Mammary epithelial cell (primary cell): ENCODE measurements around the gene MC1R.

Experiments used
- CTCF ChIP-seq, 2 donors: IDR thresholded peaks in 1 of 2; conservative IDR thresholded peaks in 1 of 2; 2 replicates each; pipeline ENCODE4 v1.5.1; 2011 to 2012; ENCODE audit warnings: inconsistent platforms in 2 of 2, low read length in 2 of 2, mild to moderate bottlenecking in 2 of 2, control low read depth in 1 of 2, low read depth in 1 of 2; ENCODE audit not compliant: insufficient read depth in 1 of 2; ENCODE audit errors: extremely low read depth in 1 of 2
- EZH2 ChIP-seq: IDR thresholded peaks from 2 replicates; pipeline ENCODE4 v1.6.1; 2012; ENCODE audit warnings: low read length, inconsistent platforms, borderline replicate concordance

- TF ChIP-seq CTCF (conservative IDR thresholded peaks at IDR 0.05 in 1 of 2, IDR thresholded peaks at IDR 0.05 in 1 of 2; ENCODE audit: extremely low read depth in 1 of 2, insufficient read depth in 1 of 2, low read depth in 1 of 2, low read length in 2 of 2), result no peak
- TF ChIP-seq EZH2, result no peak
These were observed 15.7 kb upstream of the MC1R start for GRCh38 chr16:89902980-89903379.
